ENCODE data around the gene HECW1.
"Not testable (repeated sequence)": the region's sequence is repeated elsewhere in the genome, so short reads cannot be mapped to it uniquely, and the experiment has no call there.

Gene HECW1

DNA sequence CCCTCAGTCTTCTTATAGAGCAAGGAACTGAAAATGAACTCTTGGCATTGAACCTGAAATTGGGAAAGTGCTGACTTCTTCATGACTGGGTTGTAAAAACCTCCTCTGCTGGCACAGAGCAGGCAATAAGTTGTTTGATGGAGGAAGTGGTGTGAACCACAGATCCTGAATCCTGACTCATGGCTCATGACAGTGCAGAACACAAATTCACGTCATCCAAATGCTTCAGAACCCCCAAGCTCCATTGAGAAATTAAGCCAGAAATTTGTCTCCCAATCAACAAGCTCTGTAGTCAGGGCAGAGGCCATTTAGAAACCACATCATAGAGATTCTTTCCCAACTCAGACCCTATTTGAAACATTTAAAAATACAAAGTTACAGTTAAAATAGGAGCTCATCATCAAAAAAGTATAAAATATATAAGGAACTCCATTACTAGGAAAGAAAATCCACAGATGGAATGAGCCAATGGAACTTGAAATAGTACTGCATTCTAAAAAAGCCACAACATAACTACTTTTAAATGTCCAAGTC, 460.1 kb downstream of the HECW1 start:
- WGBS (ENCODE audit: insufficient coverage), result 0% methylated on average over 1 of the region's 1 CpG
- POLR2A ChIA-PET, result interaction anchor here (0.6 to 0.7 kb wide), 2 partner anchors 9 to 10 kb away, joined by 3 to 7 read pairs; partner anchors contain the start of gene STK17A

DNA sequence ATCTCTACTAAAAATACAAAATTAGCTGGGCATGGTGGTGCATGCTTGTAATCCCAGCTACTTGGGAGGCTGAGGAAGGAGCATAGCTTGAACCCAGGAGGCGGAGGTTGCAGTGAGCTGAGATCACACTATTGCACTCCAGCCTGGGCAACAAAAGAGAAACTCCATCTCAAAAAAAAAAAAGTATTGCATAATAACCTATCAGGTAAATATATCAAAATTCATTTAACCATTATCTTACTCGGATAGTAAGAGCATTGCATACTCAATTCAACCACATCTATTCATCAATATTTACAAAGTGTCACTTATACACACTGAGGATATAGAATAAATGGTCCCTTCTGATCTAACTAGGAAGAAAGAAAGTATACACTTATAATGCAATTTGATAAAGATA, 461.4 kb downstream of the HECW1 start:
- H3K27me3 ChIP-seq (replicated peaks in 2 of 5; ENCODE audit: control insufficient read depth in 4 of 5, insufficient read depth in 5 of 5, low read length in 4 of 5); H3K36me3 ChIP-seq (ENCODE audit: control insufficient read depth in 4 of 4, insufficient read depth in 4 of 4, low read length in 3 of 4); DNase-seq; H3K9me3 ChIP-seq (ENCODE audit: control extremely low read depth in 1 of 5, control insufficient read depth in 4 of 5, insufficient read depth in 2 of 5, low read depth in 1 of 5, low read length in 4 of 5); H3K27ac ChIP-seq (ENCODE audit: insufficient read depth in 1 of 2, low read depth in 1 of 2, low read length in 2 of 2, poor library complexity in 1 of 2, severe bottlenecking in 2 of 2); H3K4me3 ChIP-seq (ENCODE audit: control insufficient read depth in 1 of 7, extremely low read depth in 1 of 7, insufficient read depth in 4 of 7, low read depth in 2 of 7, low read length in 6 of 7): not testable (repeated sequence)
- ChIA-PET CTCF (interaction anchor here (0.7 to 1.8 kb wide), 4 partner anchors 9 to 149 kb away, joined by 3 to 27 read pairs (median 6); partner anchors contain the start of gene STK17A), POLR2A (interaction anchor here (1.2 kb wide), 1 partner anchor 10 kb away, joined by 5 read pairs; the partner anchor contains the start of gene STK17A)
- WGBS (ENCODE audit: insufficient coverage), result no CpG with 5 or more reads among the region's 2 CpGs
- H3K4me1 ChIP-seq (ENCODE audit: control extremely low read depth in 1 of 4, control insufficient read depth in 4 of 4, insufficient read depth in 4 of 4, low read length in 3 of 4), result peaks cover 0 to 19% (median 10%) of the 10 kb centered on the region in 4 experiments

More for the DNA sequence above, 460.1 kb downstream of the HECW1 start:
- peaks cover 0 to 17% (median 10%) of the 10 kb centered on the region in 4 experiments for H3K4me1 ChIP-seq (ENCODE audit: control extremely low read depth in 1 of 4, control insufficient read depth in 4 of 4, insufficient read depth in 4 of 4, low read length in 3 of 4)
- no peaks in the 10 kb centered on the region for H3K27me3 ChIP-seq (replicated peaks in 2 of 5; ENCODE audit: control insufficient read depth in 4 of 5, insufficient read depth in 5 of 5, low read length in 4 of 5)
- H3K4me3 ChIP-seq (ENCODE audit: control insufficient read depth in 1 of 7, extremely low read depth in 1 of 7, insufficient read depth in 4 of 7, low read depth in 2 of 7, low read length in 6 of 7), result peak overlapping the region in 1 of 7 experiments; percentile 28
- CTCF ChIA-PET, result interaction anchor here (0.6 to 2.0 kb wide), 9 partner anchors 10 to 267 kb away, joined by 3 to 27 read pairs (median 3); partner anchors contain the start of gene STK17A
- no peaks in the 10 kb centered on the region for H3K9me3 ChIP-seq (ENCODE audit: control extremely low read depth in 1 of 5, control insufficient read depth in 4 of 5, insufficient read depth in 2 of 5, low read depth in 1 of 5, low read length in 4 of 5)
- H3K36me3 ChIP-seq (ENCODE audit: control insufficient read depth in 4 of 4, insufficient read depth in 4 of 4, low read length in 3 of 4), result no peaks in the 10 kb centered on the region
- H3K27ac ChIP-seq (ENCODE audit: insufficient read depth in 1 of 2, low read depth in 1 of 2, low read length in 2 of 2, poor library complexity in 1 of 2, severe bottlenecking in 2 of 2), result peak overlapping the region in 1 of 2 experiments; percentile 61
- DNase-seq, result peak; percentile 98 to 99 (median 99)

DNA sequence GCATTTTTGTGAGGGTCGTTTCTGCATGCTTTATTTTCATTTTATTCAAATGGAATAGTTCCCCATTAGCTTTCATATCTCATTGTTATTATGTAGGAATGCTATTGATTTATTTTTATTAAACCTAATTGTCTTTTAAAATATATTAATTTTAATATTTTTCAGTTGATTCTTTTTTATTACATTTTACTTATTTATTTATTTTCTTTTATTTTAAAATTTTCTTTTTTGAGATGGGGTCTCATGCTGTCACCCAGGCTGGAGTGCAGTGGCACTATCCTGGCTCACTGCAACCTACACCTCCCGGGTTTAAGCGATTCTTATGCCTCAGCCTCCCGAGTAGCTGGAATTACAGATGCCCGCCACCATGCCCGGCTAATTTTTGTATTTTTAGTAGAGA, 463.1 kb downstream of the HECW1 start:
- ChIA-PET CTCF (interaction anchor here (0.6 to 1.6 kb wide), 3 partner anchors 9 to 124 kb away, joined by 3 to 5 read pairs (median 3); no protein-coding TSS in a partner anchor), POLR2A (no interaction called here)
- WGBS (ENCODE audit: insufficient coverage), result 100% methylated on average over 5 of the region's 6 CpGs
- peaks cover 0 to under 1% (median 0%) of the 10 kb centered on the region in 5 experiments for H3K27me3 ChIP-seq (replicated peaks in 2 of 5; ENCODE audit: control insufficient read depth in 4 of 5, insufficient read depth in 5 of 5, low read length in 4 of 5)
- peaks cover 0 to 19% (median 10%) of the 10 kb centered on the region in 4 experiments for H3K4me1 ChIP-seq (ENCODE audit: control extremely low read depth in 1 of 4, control insufficient read depth in 4 of 4, insufficient read depth in 4 of 4, low read length in 3 of 4)
- no peak overlapping the region for H3K4me3 ChIP-seq (ENCODE audit: control insufficient read depth in 1 of 7, extremely low read depth in 1 of 7, insufficient read depth in 4 of 7, low read depth in 2 of 7, low read length in 6 of 7)
- no peak for DNase-seq
- H3K27ac ChIP-seq (ENCODE audit: insufficient read depth in 1 of 2, low read depth in 1 of 2, low read length in 2 of 2, poor library complexity in 1 of 2, severe bottlenecking in 2 of 2), result no peak overlapping the region
- no peaks in the 10 kb centered on the region for H3K9me3 ChIP-seq (ENCODE audit: control extremely low read depth in 1 of 5, control insufficient read depth in 4 of 5, insufficient read depth in 2 of 5, low read depth in 1 of 5, low read length in 4 of 5)
- H3K36me3 ChIP-seq (ENCODE audit: control insufficient read depth in 4 of 4, insufficient read depth in 4 of 4, low read length in 3 of 4), result no peaks in the 10 kb centered on the region

DNA sequence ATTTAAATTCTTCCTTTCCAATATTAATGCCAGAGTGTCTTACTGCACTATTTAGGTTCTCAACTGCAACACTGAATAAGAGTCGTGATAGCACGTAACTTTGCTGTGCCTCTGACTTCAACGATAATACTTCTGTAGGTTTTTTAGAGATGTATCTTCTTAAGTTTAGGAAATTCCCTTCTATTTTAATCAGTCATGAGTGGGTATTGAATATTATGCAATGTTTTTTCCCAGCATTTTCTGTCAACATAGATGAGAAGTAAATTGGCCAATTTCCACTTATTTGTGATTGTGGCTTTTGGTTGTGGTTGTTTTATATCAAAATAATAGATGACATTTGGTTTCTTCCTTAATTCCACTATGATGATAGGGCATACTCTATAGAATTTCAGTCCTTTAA, 463.8 kb downstream of the HECW1 start:
- no peak overlapping the region for H3K4me3 ChIP-seq (ENCODE audit: control insufficient read depth in 1 of 7, extremely low read depth in 1 of 7, insufficient read depth in 4 of 7, low read depth in 2 of 7, low read length in 6 of 7)
- 100% methylated on average over 3 of the region's 3 CpGs for WGBS (ENCODE audit: insufficient coverage)
- no peaks in the 10 kb centered on the region for H3K36me3 ChIP-seq (ENCODE audit: control insufficient read depth in 4 of 4, insufficient read depth in 4 of 4, low read length in 3 of 4)
- H3K4me1 ChIP-seq (ENCODE audit: control extremely low read depth in 1 of 4, control insufficient read depth in 4 of 4, insufficient read depth in 4 of 4, low read length in 3 of 4), result peaks cover 0 to 19% (median 10%) of the 10 kb centered on the region in 4 experiments
- peaks cover 0 to 5% (median under 1%) of the 10 kb centered on the region in 5 experiments for H3K27me3 ChIP-seq (replicated peaks in 2 of 5; ENCODE audit: control insufficient read depth in 4 of 5, insufficient read depth in 5 of 5, low read length in 4 of 5)
- H3K9me3 ChIP-seq (ENCODE audit: control extremely low read depth in 1 of 5, control insufficient read depth in 4 of 5, insufficient read depth in 2 of 5, low read depth in 1 of 5, low read length in 4 of 5), result no peaks in the 10 kb centered on the region
- POLR2A ChIA-PET, result no interaction called here
- no peak for DNase-seq
- H3K27ac ChIP-seq (ENCODE audit: insufficient read depth in 1 of 2, low read depth in 1 of 2, low read length in 2 of 2, poor library complexity in 1 of 2, severe bottlenecking in 2 of 2), result no peak overlapping the region
- CTCF ChIA-PET, result no interaction called here

DNA sequence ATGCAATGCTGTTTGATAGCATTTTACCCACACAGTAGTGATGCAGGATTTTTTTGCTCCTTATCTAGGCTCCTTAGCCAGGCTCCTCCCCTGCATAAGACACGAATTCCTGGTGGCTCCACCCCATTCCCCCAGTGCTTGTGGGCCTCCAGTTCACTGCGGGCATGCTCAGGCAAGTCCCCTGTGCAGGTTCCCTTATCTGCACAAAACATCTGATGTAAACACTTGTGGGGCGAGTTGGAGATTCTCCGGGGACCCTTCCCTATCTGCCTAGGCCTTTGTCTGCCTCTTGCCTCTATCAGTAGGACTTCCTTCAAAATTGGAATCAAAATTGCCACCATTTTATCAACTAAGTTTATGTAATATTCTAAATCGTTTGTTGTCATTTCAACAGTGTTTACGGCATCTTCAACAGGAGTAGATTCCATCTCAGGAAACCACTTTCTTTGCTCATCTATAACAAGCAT, 465.1 kb downstream of the HECW1 start:
- H3K4me1 ChIP-seq (ENCODE audit: control extremely low read depth in 1 of 4, control insufficient read depth in 4 of 4, insufficient read depth in 4 of 4, low read length in 3 of 4), result peaks cover 0 to 14% (median 8%) of the 10 kb centered on the region in 4 experiments
- H3K4me3 ChIP-seq (ENCODE audit: control insufficient read depth in 1 of 7, extremely low read depth in 1 of 7, insufficient read depth in 4 of 7, low read depth in 2 of 7, low read length in 6 of 7), result no peak overlapping the region
- WGBS (ENCODE audit: insufficient coverage), result 36% methylated on average over 4 of the region's 6 CpGs
- POLR2A ChIA-PET, result no interaction called here
- CTCF ChIA-PET, result interaction anchor here (1.3 to 1.7 kb wide), 2 partner anchors 120 to 138 kb away, joined by 4 read pairs; no protein-coding TSS in a partner anchor
- no peaks in the 10 kb centered on the region for H3K36me3 ChIP-seq (ENCODE audit: control insufficient read depth in 4 of 4, insufficient read depth in 4 of 4, low read length in 3 of 4)
- H3K9me3 ChIP-seq (ENCODE audit: control extremely low read depth in 1 of 5, control insufficient read depth in 4 of 5, insufficient read depth in 2 of 5, low read depth in 1 of 5, low read length in 4 of 5), result no peaks in the 10 kb centered on the region
- peaks cover 3 to 14% (median 7%) of the 10 kb centered on the region in 5 experiments for H3K27me3 ChIP-seq (replicated peaks in 2 of 5; ENCODE audit: control insufficient read depth in 4 of 5, insufficient read depth in 5 of 5, low read length in 4 of 5)
- H3K27ac ChIP-seq (ENCODE audit: insufficient read depth in 1 of 2, low read depth in 1 of 2, low read length in 2 of 2, poor library complexity in 1 of 2, severe bottlenecking in 2 of 2), result no peak overlapping the region
- peak; percentile 15 to 74 (median 63) for DNase-seq

DNA sequence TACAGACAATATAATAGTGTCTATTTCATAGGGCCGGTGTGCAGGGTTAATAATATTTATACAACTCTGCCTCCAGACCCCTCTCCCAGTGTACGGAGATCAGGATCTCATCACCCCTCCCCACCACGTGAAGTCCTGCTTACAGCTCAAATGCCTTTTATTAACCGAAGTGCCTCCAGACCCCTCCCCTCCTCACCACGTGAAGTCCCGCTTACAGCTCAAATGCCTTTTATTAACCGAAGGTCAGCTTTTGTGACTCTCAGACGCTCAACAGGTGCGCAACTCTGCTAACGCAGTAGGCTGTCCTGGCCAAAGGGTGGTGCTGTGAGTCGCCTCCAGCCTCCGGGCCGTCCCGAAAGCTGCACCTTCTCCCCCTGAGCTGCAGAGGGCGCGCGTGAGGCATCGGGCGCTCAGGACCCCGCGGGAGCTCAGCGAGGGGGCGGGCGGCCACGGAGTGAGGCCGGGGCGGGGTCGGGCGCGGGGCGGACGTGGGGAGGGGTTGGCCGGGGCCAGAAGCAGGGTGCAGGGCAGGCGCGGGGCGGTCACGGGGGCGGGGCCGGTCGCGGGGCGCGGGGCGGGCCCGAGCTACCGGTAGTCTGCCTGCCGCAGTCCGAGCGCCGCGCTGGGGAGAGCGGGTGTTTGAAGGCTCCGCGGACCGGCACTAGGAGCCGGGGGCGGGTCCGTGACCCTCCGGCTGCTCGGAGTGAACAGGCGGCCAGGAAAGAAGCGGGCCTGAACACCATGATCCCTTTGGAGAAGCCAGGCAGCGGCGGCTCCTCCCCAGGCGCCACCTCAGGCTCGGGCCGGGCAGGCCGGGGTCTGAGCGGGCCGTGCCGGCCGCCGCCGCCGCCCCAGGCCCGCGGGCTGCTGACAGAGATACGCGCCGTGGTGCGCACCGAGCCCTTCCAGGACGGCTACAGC, 470.3 kb downstream of the HECW1 start, which contains the start of gene STK17A:
Gene STK17A, plus strand, starts transcription at position 606 of the 921 bp plus-strand sequence. Its CDS starts 136 bp downstream, at position 742.
- CTCF ChIA-PET, result interaction anchor here (0.6 to 4.5 kb wide), 55 partner anchors 8 to 266 kb away, joined by 3 to 137 read pairs (median 4); partner anchors contain the start of gene COA1
- peaks cover 3 to 14% (median 7%) of the 10 kb centered on the region in 5 experiments for H3K27me3 ChIP-seq (replicated peaks in 2 of 5; ENCODE audit: control insufficient read depth in 4 of 5, insufficient read depth in 5 of 5, low read length in 4 of 5)
- peaks cover 7 to 19% (median 14%) of the 10 kb centered on the region in 4 experiments for H3K4me1 ChIP-seq (ENCODE audit: control extremely low read depth in 1 of 4, control insufficient read depth in 4 of 4, insufficient read depth in 4 of 4, low read length in 3 of 4)
- H3K9me3 ChIP-seq (ENCODE audit: control extremely low read depth in 1 of 5, control insufficient read depth in 4 of 5, insufficient read depth in 2 of 5, low read depth in 1 of 5, low read length in 4 of 5), result no peaks in the 10 kb centered on the region
- H3K27ac ChIP-seq (ENCODE audit: insufficient read depth in 1 of 2, low read depth in 1 of 2, low read length in 2 of 2, poor library complexity in 1 of 2, severe bottlenecking in 2 of 2), result peak within 1 kb of the TSS; percentile 81 to 87
- no peaks in the 10 kb centered on the region for H3K36me3 ChIP-seq (ENCODE audit: control insufficient read depth in 4 of 4, insufficient read depth in 4 of 4, low read length in 3 of 4)
- POLR2A ChIA-PET, result interaction anchor here (0.8 to 1.9 kb wide), 6 partner anchors 8 to 117 kb away, joined by 3 to 21 read pairs (median 5); no protein-coding TSS in a partner anchor
- H3K4me3 ChIP-seq (ENCODE audit: control insufficient read depth in 1 of 7, extremely low read depth in 1 of 7, insufficient read depth in 4 of 7, low read depth in 2 of 7, low read length in 6 of 7), result peak within 1 kb of the TSS; percentile 63 to 97 (median 91)
- peak; percentile 93 to 95 (median 95) for DNase-seq
- WGBS (ENCODE audit: insufficient coverage), result under 1% methylated on average over 65 of the region's 83 CpGs

All from common myeloid progenitor, CD34-positive (primary cell).